Esophagus muscularis mucosa (tissue), 4 donors: ENCODE data around the gene GNA12. TPM values are rescaled to one million over a fixed set of nuclear protein-coding genes. Genes with fewer than 3 reads are reported as not detected.

ENCODE experiments used
- DNase-seq: peaks from one replicate; pipeline ENCODE4 v3.0.0-alpha.2; 2017; ENCODE audit errors: extremely low spot score
- H3K27ac ChIP-seq, 4 donors: fragments of 200-600 bp; sonication (generic); replicated peaks in 1 of 4; 1 replicate in 3 of 4; 2 replicates in 1 of 4; pipeline ENCODE4 v1.5.1; 2016 to 2019; ENCODE audit warnings: mild to moderate bottlenecking in 1 of 4
- H3K27me3 ChIP-seq, 4 donors: fragments of 200-600 bp; sonication (generic); one replicate each; pipeline versions ENCODE4 v1.5.1 to v1.6.0; 2016 to 2019
- H3K36me3 ChIP-seq, 4 donors: fragments of 200-600 bp; sonication (generic); one replicate each; pipeline ENCODE4 v1.5.1; 2016 to 2019
- H3K4me1 ChIP-seq, 4 donors: fragments of 200-600 bp; sonication (generic); one replicate each; pipeline ENCODE4 v1.5.1; 2016 to 2019
- H3K4me3 ChIP-seq, 4 donors: fragments of 200-600 bp; sonication (generic); 1 replicate in 2 of 4; 2 replicates in 2 of 4; pipeline ENCODE4 v1.5.1; 2016 to 2019; ENCODE audit warnings: mild to moderate bottlenecking in 4 of 4, moderate library complexity in 1 of 4
- H3K9me3 ChIP-seq, 4 donors: fragments of 200-600 bp; sonication (generic); 1 replicate in 3 of 4; 2 replicates in 1 of 4; pipeline ENCODE4 v1.5.1; 2016 to 2019
- EP300 ChIP-seq: sonication (generic); formaldehyde crosslinking; IDR thresholded peaks from one replicate; pipeline ENCODE4 v1.6.1; 2017; ENCODE audit warnings: antibody characterized with exemption
- POLR2A ChIP-seq: fragments of 450-650 bp; IDR thresholded peaks from one replicate; pipeline ENCODE4 v1.6.1; 2017; ENCODE audit warnings: antibody characterized with exemption, moderate library complexity, mild to moderate bottlenecking, low read depth
- POLR2AphosphoS5 ChIP-seq, 2 donors: sonication (generic); formaldehyde crosslinking; IDR thresholded peaks; one replicate each; pipeline ENCODE4 v1.6.1; 2017; ENCODE audit warnings: antibody characterized with exemption in 2 of 2
- WGBS: methylation state at CpG from one replicate; pipeline ENCODE4 v1.1.5; 2018; 5-methylcytosine and 5-hydroxymethylcytosine counted together
- intact Hi-C: fragments of 100-400 bp; cut with DNase I; formaldehyde crosslinking; loops from one replicate; pipeline ENCODE4 v1.15.1; 2023
- total RNA-seq, 4 donors: library from RNA; depleted of rRNA; stranded (reverse); fragments of >200 nt; gene quantifications; one replicate each; pipeline versions ENCODE4 v1.1.0 to v1.2.1, GENCODE V29; 2016
- TF ChIP-seq, protein P1 (sequence below), 3 experiments: fragments of 200-600 bp in 2 of 3; fragments of 450-650 bp in 1 of 3; sonication (generic) in 2 of 3; IDR thresholded peaks; one replicate each; pipeline ENCODE4 v1.5.1; 2017 to 2019; ENCODE audit warnings: antibody characterized with exemption in 3 of 3, mild to moderate bottlenecking in 2 of 3, moderate library complexity in 1 of 3

Gene GNA12
- total RNA-seq, 4 donors from 2014 or later, result 25.3 to 61.8 (median 38.9) TPM

DNA sequence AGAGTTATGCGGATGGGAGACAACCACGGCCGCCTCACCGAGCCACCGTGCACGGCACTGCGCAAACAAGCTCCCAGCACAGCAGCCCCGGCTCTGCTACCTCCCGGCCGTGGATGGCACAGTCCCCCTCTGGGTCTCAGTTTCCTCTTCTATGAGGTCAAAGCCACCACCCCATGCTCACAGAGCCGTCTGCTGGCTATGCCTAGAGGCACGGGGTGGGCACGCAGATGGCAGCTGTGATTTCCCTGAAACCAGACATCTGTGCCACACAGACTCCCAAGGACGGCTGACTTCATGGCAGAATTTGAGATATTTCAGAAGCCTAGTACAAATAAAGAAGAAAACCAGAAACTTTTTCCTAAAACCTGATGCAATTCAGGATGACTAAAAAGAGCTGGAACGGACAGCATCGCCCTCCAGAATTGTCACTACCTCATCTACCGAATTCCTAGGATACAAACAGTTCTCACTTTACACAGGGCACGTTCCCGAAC is 82.9 kb downstream of the GNA12 start:
- intact Hi-C loops, result no loop called here
- peaks cover 55 to 80% (median 73%) of the 10 kb centered on the region in 4 donors for H3K4me1 ChIP-seq

DNA sequence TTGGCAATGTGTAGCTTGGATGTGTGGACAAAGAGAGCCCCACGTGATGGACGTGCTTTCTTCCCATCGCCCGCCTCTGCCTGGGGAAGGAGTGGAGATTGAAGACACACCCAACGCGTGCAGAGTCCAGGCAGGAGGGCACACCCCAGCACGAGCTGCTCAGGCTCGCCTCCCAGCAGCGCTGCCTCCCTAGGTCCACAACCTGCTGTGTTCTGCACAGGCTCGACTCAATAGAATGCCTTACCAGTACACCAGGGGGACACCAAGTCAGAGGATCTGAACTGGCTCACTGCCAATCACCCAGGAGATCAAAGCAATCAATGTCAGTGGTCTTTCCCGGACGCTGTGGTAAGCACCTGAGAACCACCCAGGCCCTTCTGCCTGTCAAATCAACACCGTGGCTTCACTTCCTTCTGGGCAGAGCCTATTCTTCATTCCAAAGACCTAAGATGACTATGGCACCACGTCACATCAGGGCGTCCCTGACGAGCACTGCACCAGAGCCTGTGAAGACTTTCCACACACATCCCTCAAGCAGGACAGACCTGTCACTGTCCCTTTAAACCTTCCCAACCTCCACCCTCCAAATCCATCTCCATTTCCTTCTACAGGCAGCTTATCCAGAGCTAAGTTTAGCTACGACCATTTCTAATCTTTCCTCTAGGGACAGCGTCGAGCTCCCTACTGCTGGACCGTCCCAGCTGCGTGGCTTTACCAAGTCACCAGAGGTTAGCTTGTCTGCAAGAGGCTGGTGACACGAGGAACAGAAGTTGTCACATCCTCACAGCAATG is 83.8 kb downstream of the GNA12 start:
- Histone ChIP-seq H3K9me3 (no peaks in the 10 kb centered on the region), H3K27ac (peak overlapping the region; percentile 81 to 91 (median 85)), H3K4me3 (no peak overlapping the region), H3K27me3 (no peaks in the 10 kb centered on the region), H3K36me3 (peaks cover 0 to 4% (median 0%) of the 10 kb centered on the region in 4 donors), H3K4me1 (peaks cover 55 to 80% (median 73%) of the 10 kb centered on the region in 4 donors)
- intact Hi-C loops, result no loop called here
- TF ChIP-seq EP300 (no peak), POLR2A (no peak)
- TF ChIP-seq, protein P1, sequence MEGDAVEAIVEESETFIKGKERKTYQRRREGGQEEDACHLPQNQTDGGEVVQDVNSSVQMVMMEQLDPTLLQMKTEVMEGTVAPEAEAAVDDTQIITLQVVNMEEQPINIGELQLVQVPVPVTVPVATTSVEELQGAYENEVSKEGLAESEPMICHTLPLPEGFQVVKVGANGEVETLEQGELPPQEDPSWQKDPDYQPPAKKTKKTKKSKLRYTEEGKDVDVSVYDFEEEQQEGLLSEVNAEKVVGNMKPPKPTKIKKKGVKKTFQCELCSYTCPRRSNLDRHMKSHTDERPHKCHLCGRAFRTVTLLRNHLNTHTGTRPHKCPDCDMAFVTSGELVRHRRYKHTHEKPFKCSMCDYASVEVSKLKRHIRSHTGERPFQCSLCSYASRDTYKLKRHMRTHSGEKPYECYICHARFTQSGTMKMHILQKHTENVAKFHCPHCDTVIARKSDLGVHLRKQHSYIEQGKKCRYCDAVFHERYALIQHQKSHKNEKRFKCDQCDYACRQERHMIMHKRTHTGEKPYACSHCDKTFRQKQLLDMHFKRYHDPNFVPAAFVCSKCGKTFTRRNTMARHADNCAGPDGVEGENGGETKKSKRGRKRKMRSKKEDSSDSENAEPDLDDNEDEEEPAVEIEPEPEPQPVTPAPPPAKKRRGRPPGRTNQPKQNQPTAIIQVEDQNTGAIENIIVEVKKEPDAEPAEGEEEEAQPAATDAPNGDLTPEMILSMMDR (IDR thresholded peaks at IDR 0.05), result peak; percentile 5 to 45 (median 13)
- no peak for DNase-seq
- 65% methylated on average over 22 of the region's 22 CpGs for WGBS

More for the DNA sequence above, 82.9 kb downstream of the GNA12 start:
- no peaks in the 10 kb centered on the region for H3K27me3 ChIP-seq
- no peak overlapping the region for H3K4me3 ChIP-seq
- 91% methylated on average over 15 of the region's 19 CpGs for WGBS
- H3K9me3 ChIP-seq, result no peaks in the 10 kb centered on the region
- TF ChIP-seq, protein P1 (IDR thresholded peaks at IDR 0.05), result no peak
- TF ChIP-seq EP300 (no peak), POLR2A (no peak)
- DNase-seq, result no peak
- peaks cover 0 to 4% (median 0%) of the 10 kb centered on the region in 4 donors for H3K36me3 ChIP-seq
- peak overlapping the region in 3 of 4 donors; percentile 84 to 91 (median 86) for H3K27ac ChIP-seq

DNA sequence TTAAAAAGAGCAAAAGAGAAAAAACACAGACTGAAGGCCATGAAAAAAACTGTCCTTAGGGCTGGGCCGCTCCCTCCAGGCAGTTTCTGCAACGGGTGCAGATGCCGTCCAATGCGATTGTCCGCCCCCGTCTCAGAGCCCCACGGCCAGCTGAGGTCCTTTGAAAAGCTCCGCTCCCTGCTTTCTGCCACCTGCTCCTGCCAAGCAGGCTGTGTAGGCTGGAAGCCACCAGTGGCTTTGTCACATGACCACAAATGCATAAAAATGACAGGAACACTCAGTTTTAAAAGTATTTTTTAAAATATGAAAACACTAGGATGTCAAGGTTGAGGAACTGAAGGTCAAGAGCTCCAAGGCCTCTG is 84.4 kb downstream of the GNA12 start:
- H3K9me3 ChIP-seq, result no peaks in the 10 kb centered on the region
- H3K4me3 ChIP-seq, result no peak overlapping the region
- no peaks in the 10 kb centered on the region for H3K27me3 ChIP-seq
- H3K4me1 ChIP-seq, result peaks cover 55 to 80% (median 73%) of the 10 kb centered on the region in 4 donors
- 87% methylated on average over 8 of the region's 8 CpGs for WGBS
- DNase-seq, result no peak
- H3K36me3 ChIP-seq, result peaks cover 0 to 4% (median 0%) of the 10 kb centered on the region in 4 donors
- intact Hi-C loops, result no loop called here
- peak overlapping the region; percentile 81 to 91 (median 85) for H3K27ac ChIP-seq
- TF ChIP-seq EP300 (no peak), POLR2A (no peak), POLR2AphosphoS5 (IDR thresholded peaks at IDR 0.05) (no peak)
- TF ChIP-seq, protein P1 (IDR thresholded peaks at IDR 0.05), result no peak

DNA sequence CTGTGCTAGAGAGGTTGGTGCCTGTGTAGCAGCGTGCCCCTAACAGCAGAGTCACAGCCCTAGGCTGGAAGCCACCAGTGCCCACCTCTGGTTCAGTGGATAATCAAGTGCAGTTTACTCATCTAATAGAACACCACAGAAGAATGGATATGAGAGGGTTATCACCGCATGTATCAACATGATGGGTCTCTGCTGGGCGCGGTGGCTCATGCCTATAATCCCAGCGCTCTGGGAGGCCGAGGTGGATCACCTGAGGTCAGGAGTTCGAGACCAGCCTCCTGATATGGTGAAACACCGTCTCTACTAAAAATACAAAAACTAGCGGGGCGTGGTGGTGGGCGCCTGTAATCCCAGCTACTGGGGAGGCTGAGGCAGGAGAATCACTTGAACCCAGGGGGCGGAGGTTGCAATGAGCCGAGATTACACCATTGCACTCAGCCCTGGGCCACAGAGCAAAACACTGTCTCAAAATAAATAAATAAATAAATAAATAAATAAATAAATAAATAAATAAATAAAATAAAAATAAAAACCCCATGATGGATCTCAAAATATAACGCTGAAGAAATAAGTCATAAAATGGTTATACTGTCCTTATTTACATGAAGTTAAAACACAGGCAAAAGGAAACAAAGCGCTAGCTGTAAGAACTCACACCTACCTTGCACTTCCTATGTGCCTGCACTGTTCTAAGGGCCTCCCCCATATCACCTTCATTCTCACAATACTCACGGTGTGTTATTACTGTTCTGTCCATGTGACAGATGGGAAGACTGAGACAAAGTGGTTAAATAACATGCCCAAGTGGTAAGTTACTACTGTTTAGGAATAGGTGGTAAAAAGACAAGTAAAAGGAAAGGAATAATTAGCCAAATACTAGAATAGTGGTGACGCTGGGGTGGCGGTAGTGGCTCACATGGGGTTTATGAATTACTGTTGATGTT is 85.2 kb downstream of the GNA12 start:
- intact Hi-C loops, result no loop called here
- no peaks in the 10 kb centered on the region for H3K27me3 ChIP-seq
- H3K27ac ChIP-seq, result peak overlapping the region; percentile 81 to 91 (median 85)
- peak overlapping the region in 1 of 4 donors; percentile 9 for H3K4me3 ChIP-seq
- TF ChIP-seq EP300, result no peak
- TF ChIP-seq, protein P1 (IDR thresholded peaks at IDR 0.05), result no peak
- H3K4me1 ChIP-seq, result peaks cover 54 to 75% (median 72%) of the 10 kb centered on the region in 4 donors
- no peak for DNase-seq
- no peaks in the 10 kb centered on the region for H3K9me3 ChIP-seq
- peaks cover 0 to 4% (median 0%) of the 10 kb centered on the region in 4 donors for H3K36me3 ChIP-seq
- WGBS, result 95% methylated on average over 17 of the region's 18 CpGs
